ENCODE results near the gene PTGES3. TPM values are rescaled to one million over a fixed set of nuclear protein-coding genes. Genes with fewer than 3 reads are reported as not detected.

Gene PTGES3
- total RNA-seq, 4 donors from 2014 or later, result 57.2 to 81.4 (median 69.3) TPM

GRCh38 chr12:56616244-56616643, 71.8 kb downstream of the PTGES3 start:
- no peak overlapping the region for H3K4me3 ChIP-seq

GRCh38 chr12:56614627-56615026, 73.5 kb downstream of the PTGES3 start:
- no peaks in the 10 kb centered on the region for H3K9me3 ChIP-seq
- H3K4me1 ChIP-seq, result peaks cover 8 to 29% of the 10 kb centered on the region in 2 donors
- no peak overlapping the region for H3K27ac ChIP-seq
- no peak for TF ChIP-seq CTCF (IDR thresholded peaks at IDR 0.05 in 4 of 5, conservative IDR thresholded peaks at IDR 0.05 in 1 of 5)
- TF ChIP-seq POLR2A (IDR thresholded peaks at IDR 0.05), result no peak
- DNase-seq (no peak), ATAC-seq (no peak)
- H3K36me3 ChIP-seq, result peaks cover 6 to 83% of the 10 kb centered on the region in 2 donors
- no peak overlapping the region for H3K4me3 ChIP-seq
- intact Hi-C loops (cut with DNase I; ENCODE audit: low total_unique reads) (no loop called here), in situ Hi-C loops (cut with MboI; ENCODE audit: low sequenced_read_pairs in 4 of 4) (no loop called here)
- no peaks in the 10 kb centered on the region for H3K27me3 ChIP-seq

More at GRCh38 chr12:56616244-56616643, 71.8 kb downstream of the PTGES3 start:
- Histone ChIP-seq H3K27ac (peak overlapping the region in 3 of 4 donors; percentile 21 to 45 (median 37)), H3K4me1 (peaks cover 10 to 40% of the 10 kb centered on the region in 2 donors), H3K36me3 (peaks cover 5 to 67% of the 10 kb centered on the region in 2 donors), H3K9me3 (no peaks in the 10 kb centered on the region), H3K27me3 (no peaks in the 10 kb centered on the region)
- ATAC-seq (peak in 1 of 2 donors; percentile 82), DNase-seq (no peak)
- in situ Hi-C loops (cut with MboI; ENCODE audit: low sequenced_read_pairs in 4 of 4) (no loop called here), intact Hi-C loops (cut with DNase I; ENCODE audit: low total_unique reads) (no loop called here)
- TF ChIP-seq CTCF (IDR thresholded peaks at IDR 0.05 in 4 of 5, conservative IDR thresholded peaks at IDR 0.05 in 1 of 5) (peak in 1 of 5 experiments; percentile 23), POLR2A (IDR thresholded peaks at IDR 0.05) (no peak)

Other genes with a start within 250 kb of the PTGES3 start
- 1 to 10 TPM; 1.9 to 4.6 (median 2.5) TPM for gene TIMELESS, start 238.9 kb downstream of the PTGES3 start, total RNA-seq
- not detected for gene MIP, start 233.6 kb downstream of the PTGES3 start, total RNA-seq
- 1 to 10 TPM; 1.6 to 4.7 (median 2.9) TPM for gene SPRYD4, start 219.7 kb downstream of the PTGES3 start, total RNA-seq
- 1 to 10 TPM in 1 of 4 donors, under 1 TPM in 1, not detected in 2; 0.53 to 1.9 TPM for gene GLS2, start 200.1 kb downstream of the PTGES3 start, total RNA-seq
- 10 to 100 TPM in 1 of 4 donors, 1 to 10 TPM in 3; 4.1 to 11.0 (median 5.4) TPM for gene RBMS2, start 166.5 kb downstream of the PTGES3 start, total RNA-seq
- 10 to 100 TPM; 40.5 to 65.8 (median 55.4) TPM for gene BAZ2A, start 58.0 kb downstream of the PTGES3 start, total RNA-seq
- gene ATP5F1B, start 42.3 kb downstream of the PTGES3 start, total RNA-seq, result 1,000 to 10,000 TPM in 2 of 4 donors, 100 to 1,000 TPM in 2; 779 to 1,310 (median 926) TPM
- 100 to 1,000 TPM; 225 to 438 (median 398) TPM for gene NACA, start 37.0 kb upstream of the PTGES3 start, total RNA-seq
- 1 to 10 TPM; 3.2 to 5.9 (median 3.7) TPM for gene PRIM1, start 64.0 kb upstream of the PTGES3 start, total RNA-seq
- gene HSD17B6, start 75.0 kb upstream of the PTGES3 start, total RNA-seq, result 1 to 10 TPM in 3 of 4 donors, not detected in 1; 1.2 to 2.3 (median 1.6) TPM
- gene SDR9C7, start 246.1 kb upstream of the PTGES3 start, total RNA-seq, result under 1 TPM in 1 of 4 donors, not detected in 3; 0.27 TPM